OCI-LY7 (cell line): ENCODE measurements around the gene ESAM. TPM values are rescaled to one million over a fixed set of nuclear protein-coding genes. Genes with fewer than 3 reads are reported as not detected.

Experiments
- BruUV-seq: library from RNA; stranded (reverse); fragments of 400-500 nt; replicated peaks from 2 replicates; lab custom pipeline; 2021; lab: Mats Ljungman, UMichigan
- CTCF ChIA-PET: fragments of 300-600 bp; sonication (Branson Sonifier 250); formaldehyde crosslinking; loops from one replicate; lab custom pipeline; 2022; ENCODE audit warnings: antibody characterized with exemption; ENCODE audit not compliant: unreplicated experiment; lab: Charles Lee
- POLR2A ChIA-PET: fragments of 300-600 bp; sonication (Branson Sonifier 250); formaldehyde crosslinking; loops from one replicate; lab custom pipeline; 2022; ENCODE audit warnings: antibody characterized with exemption; lab: Charles Lee
- DNase-seq: peaks from one replicate; pipeline ENCODE4 v3.0.0-alpha.2; 2015; ENCODE audit warnings: low spot score
- H2AFZ ChIP-seq: fragments of 200-600 bp; sonication (generic), shearing (Covaris generic); 2 replicates; pipeline ENCODE4 v1.6.1; 2014; ENCODE audit warnings: mild to moderate bottlenecking, antibody characterized with exemption, low read length, moderate library complexity
- H3K27ac ChIP-seq: fragments of 200-600 bp; sonication (generic); 2 replicates; pipeline ENCODE4 v1.5.1; 2014; ENCODE audit warnings: mixed run types, low read depth, mild to moderate bottlenecking, moderate library complexity, low read length, inconsistent platforms; ENCODE audit not compliant: poor library complexity, severe bottlenecking
- H3K36me3 ChIP-seq: fragments of 200-600 bp; sonication (generic); 2 replicates; pipeline ENCODE4 v1.6.1; 2014; ENCODE audit warnings: mild to moderate bottlenecking, antibody characterized with exemption, low read length, moderate library complexity, mixed read lengths; ENCODE audit not compliant: insufficient read depth
- H3K4me1 ChIP-seq: fragments of 200-600 bp; sonication (generic); 2 replicates; pipeline ENCODE4 v1.5.1; 2014; ENCODE audit warnings: mild to moderate bottlenecking, low read length; ENCODE audit not compliant: insufficient read depth, poor library complexity, severe bottlenecking
- H3K4me2 ChIP-seq: fragments of 200-600 bp; sonication (generic); 2 replicates; pipeline ENCODE4 v1.6.1; 2014; ENCODE audit warnings: mild to moderate bottlenecking, low read length
- H3K4me3 ChIP-seq: fragments of 200-600 bp; sonication (generic); 2 replicates; pipeline ENCODE4 v1.5.1; 2014; ENCODE audit warnings: mild to moderate bottlenecking, low read depth, low read length; ENCODE audit not compliant: poor library complexity, severe bottlenecking
- H3K79me2 ChIP-seq: fragments of 200-600 bp; sonication (generic); 2 replicates; pipeline ENCODE4 v1.6.1; 2016; ENCODE audit warnings: low read depth, mild to moderate bottlenecking, low read length, moderate library complexity, mixed read lengths; ENCODE audit not compliant: insufficient read depth
- H3K9me2 ChIP-seq: fragments of 200-600 bp; sonication (generic); 2 replicates; pipeline ENCODE4 v1.6.1; 2016; ENCODE audit warnings: mild to moderate bottlenecking, low read length, mixed read lengths; ENCODE audit not compliant: insufficient read depth
- H3K9me3 ChIP-seq: fragments of 200-600 bp; sonication (generic); 2 replicates; pipeline ENCODE4 v1.6.1; 2014; ENCODE audit warnings: mild to moderate bottlenecking, mixed run types, low read length, mixed read lengths
- H4K20me1 ChIP-seq: fragments of 200-600 bp; sonication (generic); 2 replicates; pipeline ENCODE4 v1.6.1; 2014; ENCODE audit warnings: mild to moderate bottlenecking, antibody characterized with exemption, low read length, moderate library complexity, mixed read lengths; ENCODE audit not compliant: insufficient read depth
- EZH2phosphoT487 ChIP-seq: fragments of 200-600 bp; sonication (generic); IDR thresholded peaks from 2 replicates; pipeline ENCODE4 v1.6.1; 2018; ENCODE audit warnings: low read depth, borderline replicate concordance, mild to moderate bottlenecking, mixed run types, antibody characterized with exemption, low read length, moderate library complexity, mixed read lengths
- intact Hi-C: fragments of 100-400 bp; cut with micrococcal nuclease; formaldehyde crosslinking; loops from one replicate; pipeline ENCODE4 v1.10.0; 2022; ENCODE audit not compliant: unreplicated experiment
- total RNA-seq, 2 experiments: library from RNA; depleted of rRNA in 1 of 2; stranded (reverse); fragments of >200 nt in 1 of 2; shearing (Covaris generic) in 1 of 2; gene quantifications; 2 replicates each; pipeline ENCODE4 v1.2.3, GENCODE V29; 2014 to 2022
- TF ChIP-seq, protein P1 (sequence below): fragments of 200-600 bp; sonication (generic); conservative IDR thresholded peaks from 2 replicates; pipeline ENCODE4 v1.5.1; 2014; ENCODE audit warnings: mild to moderate bottlenecking, antibody characterized with exemption, low read length, moderate library complexity, mixed read lengths

ESAM gene
- total RNA-seq, 2 experiments from 2014 or later, result 0.35 to 0.49 TPM

DNA sequence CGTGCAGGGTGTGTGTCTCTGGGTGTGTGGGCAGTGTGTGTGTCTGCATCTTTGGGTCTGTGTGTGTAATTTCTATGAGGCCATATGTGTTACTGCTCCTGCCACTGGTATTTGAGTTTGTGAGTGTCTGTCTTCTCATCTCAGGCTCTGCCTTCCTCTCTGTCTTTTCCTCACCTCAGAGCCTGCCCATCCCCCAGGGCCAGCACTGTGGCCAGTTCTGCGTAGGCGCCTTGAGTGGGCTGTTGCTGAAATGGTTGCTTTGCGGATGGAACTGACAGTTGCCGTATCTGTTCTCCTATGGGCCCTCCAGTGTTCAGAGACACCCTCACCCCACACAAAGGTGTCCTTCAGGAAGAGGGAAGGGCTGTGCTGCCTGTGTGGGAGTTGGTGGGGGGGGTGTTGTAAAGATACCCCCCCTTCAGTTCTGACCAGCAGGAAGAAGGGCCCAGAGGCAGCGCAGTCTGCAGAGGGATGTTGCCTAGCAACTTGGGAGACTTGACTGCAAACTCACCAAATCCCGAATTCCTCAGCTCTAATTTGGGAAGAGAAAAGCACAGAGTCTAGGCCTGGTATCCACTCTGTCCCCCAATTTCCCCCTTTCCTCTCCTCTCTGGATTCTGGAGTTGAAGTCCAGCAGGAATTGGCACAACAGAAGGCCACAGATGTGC is 24.3 kb downstream of the ESAM start:
- TF ChIP-seq, protein P1, sequence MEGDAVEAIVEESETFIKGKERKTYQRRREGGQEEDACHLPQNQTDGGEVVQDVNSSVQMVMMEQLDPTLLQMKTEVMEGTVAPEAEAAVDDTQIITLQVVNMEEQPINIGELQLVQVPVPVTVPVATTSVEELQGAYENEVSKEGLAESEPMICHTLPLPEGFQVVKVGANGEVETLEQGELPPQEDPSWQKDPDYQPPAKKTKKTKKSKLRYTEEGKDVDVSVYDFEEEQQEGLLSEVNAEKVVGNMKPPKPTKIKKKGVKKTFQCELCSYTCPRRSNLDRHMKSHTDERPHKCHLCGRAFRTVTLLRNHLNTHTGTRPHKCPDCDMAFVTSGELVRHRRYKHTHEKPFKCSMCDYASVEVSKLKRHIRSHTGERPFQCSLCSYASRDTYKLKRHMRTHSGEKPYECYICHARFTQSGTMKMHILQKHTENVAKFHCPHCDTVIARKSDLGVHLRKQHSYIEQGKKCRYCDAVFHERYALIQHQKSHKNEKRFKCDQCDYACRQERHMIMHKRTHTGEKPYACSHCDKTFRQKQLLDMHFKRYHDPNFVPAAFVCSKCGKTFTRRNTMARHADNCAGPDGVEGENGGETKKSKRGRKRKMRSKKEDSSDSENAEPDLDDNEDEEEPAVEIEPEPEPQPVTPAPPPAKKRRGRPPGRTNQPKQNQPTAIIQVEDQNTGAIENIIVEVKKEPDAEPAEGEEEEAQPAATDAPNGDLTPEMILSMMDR, result no peak
- TF ChIP-seq EZH2phosphoT487, result no peak
- no peaks in the 10 kb centered on the region for H3K9me2 ChIP-seq
- no peaks in the 10 kb centered on the region for H3K9me3 ChIP-seq
- no peak for DNase-seq
- intact Hi-C loops, result no loop called here
- H3K27ac ChIP-seq, result no peak overlapping the region
- peaks cover 19% of the 10 kb centered on the region for H3K4me1 ChIP-seq
- POLR2A ChIA-PET, result no interaction called here
- no TSS peak for BruUV-seq
- no peak overlapping the region for H3K4me3 ChIP-seq
- no peak overlapping the region for H2AFZ ChIP-seq
- CTCF ChIA-PET, result no interaction called here
- no peak overlapping the region for H3K4me2 ChIP-seq
- no peaks in the 10 kb centered on the region for H4K20me1 ChIP-seq
- no peaks in the 10 kb centered on the region for H3K79me2 ChIP-seq
- no peaks in the 10 kb centered on the region for H3K36me3 ChIP-seq

DNA sequence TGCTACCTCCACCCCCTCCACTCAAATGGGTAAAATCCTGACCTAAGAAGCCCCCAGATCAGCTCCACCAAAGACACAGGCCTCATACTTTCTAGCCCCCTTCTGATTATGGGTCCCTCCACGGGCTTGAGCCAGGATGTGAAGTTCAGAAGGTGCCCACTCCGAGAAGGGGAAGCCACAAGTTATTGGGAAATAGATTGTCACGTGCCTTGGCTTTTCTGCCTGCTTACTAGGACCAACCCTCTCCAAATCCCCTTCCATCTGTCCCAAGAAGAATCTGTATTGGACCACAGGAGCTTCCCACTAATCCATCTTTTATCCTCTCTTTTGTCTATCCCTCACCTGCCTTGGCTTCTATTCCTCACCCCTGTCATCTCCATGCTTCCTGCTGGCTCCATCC is 25.4 kb downstream of the ESAM start:
- Histone ChIP-seq H3K4me2 (no peak overlapping the region), H3K36me3 (no peaks in the 10 kb centered on the region), H3K27ac (no peak overlapping the region), H3K4me1 (peaks cover 12% of the 10 kb centered on the region), H3K79me2 (no peaks in the 10 kb centered on the region), H2AFZ (no peak overlapping the region), H3K9me3 (no peaks in the 10 kb centered on the region), H3K9me2 (no peaks in the 10 kb centered on the region), H4K20me1 (no peaks in the 10 kb centered on the region), H3K4me3 (no peak overlapping the region)
- no peak for DNase-seq
- POLR2A ChIA-PET, result interaction anchor here (0.8 to 1.1 kb wide), 3 partner anchors 43 to 63 kb away, joined by 3 to 4 read pairs (median 3); partner anchors contain the start of genes SIAE and SPA17
- no peak for TF ChIP-seq EZH2phosphoT487
- TF ChIP-seq, protein P1, result no peak
- no TSS peak for BruUV-seq
- CTCF ChIA-PET, result no interaction called here
- intact Hi-C loops, result no loop called here

DNA sequence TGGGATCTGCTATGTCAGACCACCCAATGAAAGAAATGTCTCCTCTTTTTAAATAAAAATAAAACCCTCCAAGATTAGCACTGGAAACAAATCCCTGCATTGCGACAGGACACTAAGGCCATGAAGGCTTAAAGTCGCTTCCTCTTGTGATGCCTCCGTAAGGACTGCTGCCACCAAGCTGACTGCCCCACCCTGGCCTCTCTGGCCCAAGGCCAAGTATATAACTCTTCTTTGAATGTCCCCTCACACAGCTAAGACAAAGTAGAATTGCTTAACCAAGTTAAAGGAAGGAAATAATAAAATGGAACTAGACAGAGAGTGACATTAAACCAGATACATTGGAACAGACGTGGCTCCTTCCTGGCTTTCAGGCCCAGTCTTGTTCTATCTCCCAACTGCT is 29.9 kb downstream of the ESAM start:
- no TSS peak for BruUV-seq
- H3K36me3 ChIP-seq, result no peaks in the 10 kb centered on the region
- H3K9me2 ChIP-seq, result no peaks in the 10 kb centered on the region
- ChIA-PET POLR2A (interaction anchor here (0.6 to 2.0 kb wide), 3 partner anchors 12 to 109 kb away, joined by 3 to 5 read pairs (median 4); no protein-coding TSS in a partner anchor), CTCF (no interaction called here)
- TF ChIP-seq EZH2phosphoT487, result no peak
- TF ChIP-seq, protein P1, result no peak
- H3K79me2 ChIP-seq, result no peaks in the 10 kb centered on the region
- H3K9me3 ChIP-seq, result no peaks in the 10 kb centered on the region
- no peak overlapping the region for H3K4me2 ChIP-seq
- H2AFZ ChIP-seq, result no peak overlapping the region
- H4K20me1 ChIP-seq, result no peaks in the 10 kb centered on the region
- H3K4me1 ChIP-seq, result no peaks in the 10 kb centered on the region
- H3K4me3 ChIP-seq, result no peak overlapping the region
- DNase-seq, result no peak
- H3K27ac ChIP-seq, result no peak overlapping the region
- intact Hi-C loops, result no loop called here
